PC-9 (cell line): Measurements from ENCODE around the gene CS.

Source experiments
- CTCF ChIP-seq: fragments of 200-600 bp; sonication (generic); conservative IDR thresholded peaks from 2 replicates; pipeline ENCODE4 v1.6.1; 2017; ENCODE audit warnings: mixed run types, antibody characterized with exemption, mild to moderate bottlenecking, moderate library complexity
- EZH2 ChIP-seq: fragments of 200-600 bp; sonication (generic); IDR thresholded peaks from 2 replicates; pipeline ENCODE4 v1.8.0; 2017; ENCODE audit warnings: antibody characterized with exemption, low read depth

DNA sequence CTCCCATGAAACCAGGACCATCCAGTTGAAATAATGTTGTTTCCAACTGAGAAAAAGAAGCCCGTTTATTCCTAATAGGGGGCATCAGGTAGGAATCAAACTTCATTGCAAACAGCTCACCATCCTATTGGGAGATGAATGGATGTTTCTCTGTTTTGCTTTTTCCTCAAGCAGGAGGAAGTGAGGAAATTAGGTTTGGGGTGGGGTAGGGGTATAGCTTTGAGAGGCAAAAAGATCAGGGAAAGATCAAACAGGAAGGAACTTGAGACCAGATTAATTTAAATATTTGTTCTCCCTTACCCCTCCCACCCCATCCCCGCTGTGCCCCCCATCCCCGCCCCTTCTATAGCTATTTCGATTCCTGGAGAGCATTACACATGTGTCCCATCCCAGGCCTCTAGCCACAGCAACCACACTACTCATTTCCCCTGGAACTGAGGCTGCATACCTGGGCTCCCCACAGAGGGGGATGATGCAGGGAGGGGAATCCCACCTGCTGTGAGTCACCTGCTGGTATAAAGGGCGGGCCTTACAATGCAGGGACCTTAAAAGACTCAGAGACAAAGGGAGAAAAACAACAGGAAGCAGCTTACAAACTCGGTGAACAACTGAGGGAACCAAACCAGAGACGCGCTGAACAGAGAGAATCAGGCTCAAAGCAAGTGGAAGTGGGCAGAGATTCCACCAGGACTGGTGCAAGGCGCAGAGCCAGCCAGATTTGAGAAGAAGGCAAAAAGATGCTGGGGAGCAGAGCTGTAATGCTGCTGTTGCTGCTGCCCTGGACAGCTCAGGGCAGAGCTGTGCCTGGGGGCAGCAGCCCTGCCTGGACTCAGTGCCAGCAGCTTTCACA lies 38.4 kb upstream of the CS start, which contains the start of gene IL23A:
- no peak for TF ChIP-seq CTCF
- TF ChIP-seq EZH2: no peak
